Cardiac muscle cell (in vitro differentiated cells and primary cell): ENCODE data around the gene CD3G. TPM values are rescaled to one million over a fixed set of nuclear protein-coding genes. Genes with fewer than 3 reads are reported as not detected.

Experiments used
- DNase-seq, 2 donors: peaks; one replicate each; pipeline versions ENCODE4 v3.0.0 to v3.0.0-alpha.2; 2010 to 2017; ENCODE audit warnings: low read depth in 1 of 2, low spot score in 1 of 2
- H3K27ac ChIP-seq: fragments of 200-600 bp; sonication (generic); 2 replicates; pipeline ENCODE4 v1.5.1; 2016
- H3K27me3 ChIP-seq: fragments of 200-600 bp; sonication (generic); 2 replicates; pipeline ENCODE4 v1.6.0; 2016; ENCODE audit warnings: control low read depth
- H3K36me3 ChIP-seq: fragments of 200-600 bp; sonication (generic); 2 replicates; pipeline ENCODE4 v1.5.1; 2016; ENCODE audit warnings: control low read depth
- H3K4me1 ChIP-seq: fragments of 200-600 bp; sonication (generic); 2 replicates; pipeline ENCODE4 v1.8.1; 2017; ENCODE audit warnings: low read depth, mild to moderate bottlenecking, mixed run types
- H3K4me3 ChIP-seq: fragments of 200-600 bp; sonication (generic); 2 replicates; pipeline ENCODE4 v1.5.1; 2016; ENCODE audit warnings: mild to moderate bottlenecking
- H3K9me3 ChIP-seq: fragments of 200-600 bp; sonication (generic); 2 replicates; pipeline ENCODE4 v1.5.1; 2017; ENCODE audit warnings: low read depth, mild to moderate bottlenecking, control low read depth
- CTCF ChIP-seq: IDR thresholded peaks from 2 replicates; pipeline ENCODE4 v1.5.1; 2012; ENCODE audit warnings: low read depth, mild to moderate bottlenecking, low read length
- polyA plus RNA-seq: library from polyadenylated mRNA; unstranded; fragments of >200 nt; fragmentation: Nextera tagmentation; extraction: Ambion mirVana; gene quantifications from 2 replicates; pipeline ENCODE4 v1.2.1, GENCODE V29; 2016
- total RNA-seq: library from RNA; depleted of rRNA; stranded (reverse); fragments of >200 nt; gene quantifications from 2 replicates; pipeline ENCODE4 v1.2.3, GENCODE V29; 2016

CD3G gene
- total and polyA plus RNA-seq, 2 experiments from 2014 or later: not detected

- Histone ChIP-seq H3K4me1 (no peaks in the 10 kb centered on the region), H3K36me3 (no peaks in the 10 kb centered on the region), H3K27ac (no peak overlapping the region), H3K27me3 (peaks cover 75% of the 10 kb centered on the region), H3K4me3 (no peak overlapping the region), H3K9me3 (no peaks in the 10 kb centered on the region)
- no peak for TF ChIP-seq CTCF
- no peak for DNase-seq
Measured at GRCh38 chr11:118349475-118349874, 5.3 kb downstream of the CD3G start.

GRCh38 chr11:118353084-118353710 lies 9.1 kb downstream of the CD3G start:
- TF ChIP-seq CTCF: peak; percentile 51

GRCh38 chr11:118358071-118358470 lies 13.9 kb downstream of the CD3G start:
- no peak overlapping the region for H3K4me3 ChIP-seq
- no peak for TF ChIP-seq CTCF
- no peak overlapping the region for H3K27ac ChIP-seq
- no peaks in the 10 kb centered on the region for H3K9me3 ChIP-seq
- DNase-seq: no peak
- peaks cover 25% of the 10 kb centered on the region for H3K27me3 ChIP-seq
- no peaks in the 10 kb centered on the region for H3K36me3 ChIP-seq
- H3K4me1 ChIP-seq: no peaks in the 10 kb centered on the region

More at GRCh38 chr11:118353084-118353710, 9.1 kb downstream of the CD3G start:
- Histone ChIP-seq H3K4me3 (no peak overlapping the region), H3K4me1 (no peaks in the 10 kb centered on the region), H3K27ac (no peak overlapping the region), H3K36me3 (no peaks in the 10 kb centered on the region), H3K9me3 (no peaks in the 10 kb centered on the region), H3K27me3 (peaks cover 65% of the 10 kb centered on the region)
- DNase-seq: peak; percentile 10 to 43

GRCh38 chr11:118359295-118359958 lies 15.3 kb downstream of the CD3G start, which contains the start of gene UBE4A:
Gene UBE4A (plus strand): TSS chr11:118359600. CDS start chr11:118365081, 5,481 bp downstream.
- peak; percentile 96 to 97 for DNase-seq
- TF ChIP-seq CTCF: no peak
- H3K9me3 ChIP-seq: no peaks in the 10 kb centered on the region
- H3K4me3 ChIP-seq: peak within 1 kb of the TSS; percentile 82
- H3K4me1 ChIP-seq: no peaks in the 10 kb centered on the region
- H3K27me3 ChIP-seq: peaks cover 25% of the 10 kb centered on the region
- peak within 1 kb of the TSS; percentile 46 for H3K27ac ChIP-seq
- no peaks in the 10 kb centered on the region for H3K36me3 ChIP-seq

GRCh38 chr11:118364956-118365615 lies 20.9 kb downstream of the CD3G start:
- Histone ChIP-seq H3K36me3 (peaks cover 24% of the 10 kb centered on the region), H3K9me3 (no peaks in the 10 kb centered on the region), H3K4me3 (no peak overlapping the region), H3K4me1 (no peaks in the 10 kb centered on the region), H3K27me3 (no peaks in the 10 kb centered on the region), H3K27ac (no peak overlapping the region)
- DNase-seq: no peak
- no peak for TF ChIP-seq CTCF
